HS-27A (cell line): ENCODE data around the gene GNAI3.

Source experiments
- DNase-seq: peaks from one replicate; pipeline ENCODE4 v3.0.0-alpha.2; 2012; ENCODE audit warnings: low read depth, missing footprints

The GNAI3 gene

DNA sequence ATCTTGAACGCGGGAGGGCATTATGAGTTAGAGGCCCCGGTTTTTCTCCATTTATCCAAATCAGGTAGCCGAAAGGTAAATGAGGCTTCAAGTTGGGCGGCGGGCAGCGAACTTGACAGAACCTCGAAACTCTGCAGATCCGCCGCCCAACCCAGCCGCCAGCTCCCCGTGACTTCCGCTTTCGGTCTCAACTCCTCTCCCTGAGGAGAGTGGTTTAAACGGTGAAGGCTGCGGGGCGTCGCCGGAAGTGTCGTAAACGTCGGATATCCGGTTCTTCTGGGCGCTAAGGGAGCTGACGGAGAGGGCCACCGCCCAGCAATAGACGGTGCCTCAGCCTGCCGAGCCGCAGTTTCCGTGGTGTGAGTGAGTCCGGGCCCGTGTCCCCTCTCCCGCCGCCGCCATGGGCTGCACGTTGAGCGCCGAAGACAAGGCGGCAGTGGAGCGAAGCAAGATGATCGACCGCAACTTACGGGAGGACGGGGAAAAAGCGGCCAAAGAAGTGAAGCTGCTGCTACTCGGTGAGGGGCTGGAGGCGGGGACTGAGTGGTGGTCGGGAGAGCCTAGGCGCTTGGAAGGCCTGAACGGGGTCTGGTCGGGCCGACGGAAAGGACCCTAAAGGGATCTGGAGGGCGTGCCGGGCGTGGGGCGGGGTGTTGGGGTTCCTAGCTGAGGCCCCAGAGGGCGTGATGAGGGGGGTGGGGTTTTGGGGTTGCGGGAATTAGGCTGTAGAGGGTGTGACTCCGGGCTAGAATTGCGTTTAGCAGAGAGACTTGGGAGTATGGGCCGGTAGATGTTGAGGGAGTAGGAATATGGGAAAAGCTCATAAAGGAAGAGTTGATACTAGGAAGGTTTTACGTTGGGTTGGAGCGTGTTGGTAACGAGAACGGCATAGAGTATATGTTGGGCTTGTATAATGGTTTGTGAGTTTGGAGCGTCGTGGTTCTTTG lies at the start of gene GNAI3:
TSS of gene GNAI3 (plus strand) at position 295 of the 947 bp plus-strand sequence. CDS start at position 401, 106 bp downstream.
- peak; percentile 87 for DNase-seq

GRCh38 chr1:109499081-109499480 lies 49.3 kb upstream of the GNAI3 start:
- DNase-seq: no peak

DNA sequence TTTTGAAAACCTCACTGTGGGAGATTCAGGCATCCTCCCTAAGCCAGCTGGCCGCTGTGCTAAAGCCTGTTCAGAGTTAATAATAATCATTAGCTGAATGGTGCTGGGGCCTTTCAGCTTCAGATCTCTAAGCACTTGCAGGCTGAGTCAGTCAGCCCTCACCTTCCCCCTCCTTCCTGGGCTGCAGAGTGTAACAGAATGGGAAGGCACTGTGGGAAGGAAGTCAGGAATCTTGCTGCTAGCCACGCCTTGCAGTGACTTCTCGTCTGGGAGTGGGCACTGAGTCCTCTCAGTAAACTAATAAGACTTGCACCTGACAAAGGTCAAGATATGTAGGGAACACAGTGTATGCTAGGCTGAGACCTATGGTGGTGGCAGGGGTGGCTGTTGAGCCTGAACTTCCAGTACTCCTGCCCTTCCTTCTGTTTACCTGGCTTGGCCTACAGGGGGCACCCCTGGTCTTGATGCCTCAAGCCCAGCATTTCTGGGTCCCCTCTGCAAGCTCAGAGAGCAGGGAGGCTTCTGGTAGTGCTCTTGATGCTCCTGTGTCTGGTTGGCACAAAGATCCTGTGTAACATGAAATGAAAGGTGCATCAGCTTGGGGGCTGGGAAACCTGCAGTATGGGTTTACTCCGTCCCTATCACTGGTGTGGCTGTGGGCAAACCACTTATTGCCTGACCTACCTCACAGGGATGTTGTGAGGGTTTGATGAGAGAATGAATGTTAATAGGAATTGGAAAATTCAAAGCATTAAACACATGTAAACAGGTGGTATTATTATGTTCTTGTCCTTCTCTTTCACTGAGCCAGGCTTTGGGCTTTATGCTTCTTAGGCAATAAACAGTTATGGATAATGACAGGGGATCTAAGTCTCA lies 48.5 kb upstream of the GNAI3 start:
- no peak for DNase-seq

DNA sequence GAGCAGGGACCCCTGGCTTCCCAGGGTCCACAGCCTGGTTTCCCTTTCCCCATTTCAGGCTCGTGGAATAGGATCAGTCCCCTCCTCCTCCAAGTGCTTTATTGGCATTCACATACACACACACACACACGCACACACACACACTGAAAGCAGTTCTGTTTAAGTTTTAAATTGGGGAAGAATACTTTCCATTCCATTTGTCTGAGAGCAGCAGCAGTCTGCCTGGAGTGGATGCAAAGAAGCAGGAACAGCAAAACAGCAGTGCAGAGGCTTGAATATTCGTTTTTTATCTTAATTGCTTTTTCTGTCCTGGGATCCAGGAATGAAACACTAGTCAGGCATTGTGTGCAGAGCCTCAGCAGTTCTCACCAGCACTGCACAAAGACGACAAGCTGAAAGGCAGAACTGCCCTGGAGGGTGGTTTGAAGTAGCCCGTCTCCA lies 47.5 kb upstream of the GNAI3 start:
- DNase-seq: no peak

GRCh38 chr1:109501644-109502363 lies 46.6 kb upstream of the GNAI3 start:
- DNase-seq: no peak

DNA sequence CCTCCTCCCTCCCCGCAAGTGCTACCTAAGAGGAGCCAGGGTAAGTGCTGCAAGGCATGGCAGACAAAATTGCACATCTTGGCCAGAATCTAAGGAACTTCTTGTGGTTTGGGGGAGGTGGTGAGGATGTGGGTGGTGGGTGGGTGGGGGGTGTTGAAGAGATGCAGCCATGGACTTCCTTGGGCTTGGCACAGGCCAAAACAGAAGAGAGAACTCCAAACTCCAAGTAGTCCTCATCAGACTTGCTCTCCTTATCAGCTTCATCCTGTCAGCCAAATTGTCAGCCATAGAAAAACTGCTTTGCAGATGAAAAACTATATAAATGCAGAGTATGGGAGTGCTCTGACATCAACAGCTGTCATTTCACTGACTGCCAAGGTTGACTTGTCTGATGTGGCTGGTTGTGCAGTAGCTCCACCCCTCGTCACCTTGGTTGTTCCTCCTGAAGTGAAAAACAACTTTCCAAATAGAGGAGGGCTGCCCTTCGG lies 46.0 kb upstream of the GNAI3 start:
- no peak for DNase-seq

GRCh38 chr1:109503935-109504334 lies 44.5 kb upstream of the GNAI3 start:
- no peak for DNase-seq

DNA sequence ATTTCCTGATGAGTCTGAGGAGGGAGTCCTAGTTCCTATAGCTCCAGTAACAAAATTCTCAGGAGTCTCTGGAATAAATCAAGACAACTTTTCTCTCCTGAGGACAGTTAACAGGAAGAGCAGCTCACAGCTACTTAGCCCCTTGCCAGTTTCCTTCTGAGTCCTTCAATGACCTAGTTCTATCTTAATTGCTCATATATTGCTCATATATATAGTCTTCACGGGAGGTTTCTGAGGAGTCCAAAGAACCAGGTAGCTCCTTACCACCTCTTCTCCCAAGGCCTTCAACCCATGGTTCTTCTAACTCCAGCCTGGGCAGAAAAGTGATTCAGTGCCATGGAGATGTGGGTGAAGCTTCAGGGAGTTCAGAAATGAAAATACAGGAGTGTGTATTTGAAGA lies 43.4 kb upstream of the GNAI3 start:
- no peak for DNase-seq

- DNase-seq: no peak
These were observed 40.2 kb upstream of the GNAI3 start for GRCh38 chr1:109508001-109508872.

GRCh38 chr1:109508873-109509175 lies 39.6 kb upstream of the GNAI3 start:
- DNase-seq: no peak

- no peak for DNase-seq
These were observed 39.0 kb upstream of the GNAI3 start, which contains the start of gene AMIGO1 for GRCh38 chr1:109509176-109510134. Gene AMIGO1, minus strand, starts transcription at chr1:109509727. Its CDS starts 815 bp downstream, at chr1:109508912.

DNA sequence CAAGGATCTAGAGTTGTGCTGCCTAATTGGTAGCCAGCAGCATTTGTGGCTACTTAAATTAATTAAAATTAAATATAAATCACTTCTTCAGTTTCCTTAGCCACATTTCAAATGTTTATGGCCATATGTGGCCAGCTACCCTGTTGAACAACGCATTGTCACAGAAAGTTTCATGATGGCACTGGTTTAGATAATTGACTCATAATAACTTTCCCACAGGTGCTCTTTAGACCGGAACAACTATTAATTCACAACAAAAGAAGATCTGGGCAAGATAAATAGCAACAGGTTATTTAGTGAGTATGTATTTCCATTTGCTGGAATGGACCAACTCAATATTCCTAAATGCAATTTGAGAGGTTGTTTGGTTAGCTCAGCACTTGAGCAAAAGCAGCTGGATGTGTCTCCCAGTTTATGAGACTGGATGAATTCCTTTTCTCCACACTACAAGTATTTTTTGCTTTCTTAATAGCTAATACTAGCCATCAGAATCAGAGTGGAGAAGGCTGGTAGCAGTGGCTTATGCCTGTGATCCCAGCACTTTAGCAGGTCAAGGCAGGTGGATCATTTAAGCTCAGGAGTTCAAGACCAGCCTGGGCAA lies 35.2 kb upstream of the GNAI3 start:
- no peak for DNase-seq

DNA sequence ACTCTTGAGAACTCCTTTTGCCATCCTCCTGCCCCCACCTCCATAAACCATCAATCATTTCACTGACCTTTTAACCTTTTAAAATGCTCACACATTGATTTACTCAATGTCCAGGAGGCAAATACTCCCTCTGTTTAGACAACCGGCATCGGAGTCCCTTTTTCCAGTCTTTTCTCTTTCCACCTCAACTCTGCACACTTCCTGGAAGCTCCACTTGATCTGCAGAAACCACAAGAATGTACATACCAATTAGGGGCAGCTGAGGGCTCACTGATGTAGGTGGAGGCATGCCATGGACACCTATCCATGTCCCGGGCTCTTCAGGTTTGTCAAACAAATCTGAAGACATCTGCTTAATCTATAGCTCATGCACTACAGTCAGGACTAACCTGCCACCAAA lies 33.6 kb upstream of the GNAI3 start:
- no peak for DNase-seq

DNA sequence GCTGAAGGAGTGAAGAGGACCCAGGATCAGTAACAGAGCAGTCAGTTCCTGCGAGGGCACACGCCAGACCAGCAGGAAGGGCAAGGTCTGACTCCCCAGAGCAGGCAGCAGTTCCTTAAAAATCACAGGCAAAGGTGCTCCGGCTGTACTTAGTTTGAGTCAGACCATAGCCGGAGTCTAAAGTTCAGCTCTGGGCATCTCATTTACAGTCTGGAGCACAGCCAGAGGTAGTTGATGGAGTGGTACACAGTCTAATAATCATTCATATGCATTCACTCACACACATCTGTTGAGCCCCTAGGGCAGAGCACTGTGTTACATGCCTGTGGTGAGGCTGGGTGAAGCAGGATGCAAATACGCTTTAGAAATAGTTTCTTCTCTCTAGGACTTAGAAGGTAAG lies 31.5 kb upstream of the GNAI3 start:
- no peak for DNase-seq

- DNase-seq: no peak
These were observed 31.1 kb upstream of the GNAI3 start for GRCh38 chr1:109517337-109517736.

- DNase-seq: no peak
These were observed 27.1 kb upstream of the GNAI3 start for GRCh38 chr1:109521002-109521951.

GRCh38 chr1:109522026-109522425 lies 26.4 kb upstream of the GNAI3 start:
- DNase-seq: no peak

DNA sequence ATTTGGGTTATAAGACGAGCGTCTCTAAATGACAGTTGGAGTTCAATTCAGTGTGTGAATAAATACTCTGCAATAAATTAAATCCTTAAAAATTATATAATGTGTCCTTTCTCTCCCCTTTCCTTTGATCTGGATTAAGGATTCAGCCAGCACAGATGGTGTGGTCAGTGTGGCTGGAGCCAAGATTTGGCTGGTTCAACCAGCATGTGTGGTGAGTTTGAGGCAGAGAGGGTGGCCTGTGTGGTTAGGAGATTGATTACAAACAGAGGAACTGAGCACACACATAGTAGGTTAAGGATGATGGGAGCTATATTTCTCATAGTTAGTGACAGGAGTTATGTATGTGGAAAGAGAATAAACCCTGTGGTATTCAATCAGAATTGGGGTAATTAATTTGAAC lies 24.7 kb upstream of the GNAI3 start:
- DNase-seq: no peak
